AG04449 (cell line): ENCODE data around the gene SLIT3.

Source experiments
- CTCF ChIA-PET: fragments of 350-600 bp; formaldehyde crosslinking; extraction: SDS; loops from one replicate; lab custom pipeline; 2021; ENCODE audit warnings: antibody characterized with exemption; lab: Yijun Ruan, JAX
- POLR2A ChIA-PET: fragments of 400-600, 350-600 bp; formaldehyde crosslinking; extraction: SDS; loops from one replicate; lab custom pipeline; 2020; ENCODE audit warnings: antibody characterized with exemption, inconsistent platforms; lab: Yijun Ruan, JAX
- DNase-seq: peaks from one replicate; pipeline ENCODE4 v3.0.0-alpha.2; 2010; ENCODE audit warnings: low read depth, low spot score
- H3K4me3 ChIP-seq: 2 replicates; pipeline ENCODE4 v1.5.1; 2011; ENCODE audit warnings: low read depth, mild to moderate bottlenecking, control low read depth, low read length
- TF ChIP-seq, protein P1 (sequence below): IDR thresholded peaks from one replicate; pipeline ENCODE4 v1.5.1; 2011; ENCODE audit warnings: mild to moderate bottlenecking, moderate library complexity, low read length, control low read depth, inconsistent platforms; ENCODE audit not compliant: insufficient read depth; ENCODE audit errors: missing control alignments

The SLIT3 gene

DNA sequence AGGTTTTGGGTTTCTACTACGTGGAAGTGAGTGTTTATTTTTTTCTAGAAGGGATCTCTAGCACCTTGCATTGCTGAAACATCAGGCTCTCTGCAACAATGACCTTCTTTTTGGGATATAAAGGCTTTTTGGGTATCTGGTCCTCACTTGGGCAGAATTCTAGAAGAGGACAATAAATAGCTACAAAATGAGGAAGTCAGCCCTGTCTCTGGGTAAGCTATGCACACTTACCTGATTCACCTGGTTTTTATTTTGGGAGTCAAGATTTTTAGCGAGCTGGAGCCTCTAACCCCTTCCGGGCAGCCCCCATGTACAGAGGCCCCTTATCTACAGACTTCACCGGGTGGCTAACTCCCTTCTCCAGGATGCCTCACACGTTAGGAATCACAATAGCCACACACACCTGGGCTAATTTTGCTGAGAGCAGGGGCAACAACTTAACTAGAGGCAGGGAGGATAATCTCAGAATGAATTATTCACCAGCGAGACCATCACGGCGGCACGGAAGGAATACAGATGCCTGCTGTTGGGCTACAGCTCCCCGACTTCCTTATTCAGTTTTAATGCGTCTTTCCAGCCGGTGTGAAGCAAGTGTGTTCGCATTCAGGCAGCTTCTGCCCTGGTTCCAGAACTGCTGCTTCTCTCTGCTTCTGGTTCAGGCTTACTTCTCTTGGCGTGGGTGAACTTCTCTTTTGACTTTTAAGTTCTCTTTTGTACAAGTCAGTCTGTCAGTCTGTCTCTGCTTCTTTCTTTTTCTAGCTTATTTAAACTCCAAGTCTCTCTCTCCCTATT, 380.7 kb downstream of the SLIT3 start:
- ChIA-PET CTCF (interaction anchor here (1.2 to 1.9 kb wide), 3 partner anchors 10 to 214 kb away, joined by 4 to 6 read pairs (median 4); no protein-coding TSS in a partner anchor), POLR2A (no interaction called here)
- TF ChIP-seq, protein P1, sequence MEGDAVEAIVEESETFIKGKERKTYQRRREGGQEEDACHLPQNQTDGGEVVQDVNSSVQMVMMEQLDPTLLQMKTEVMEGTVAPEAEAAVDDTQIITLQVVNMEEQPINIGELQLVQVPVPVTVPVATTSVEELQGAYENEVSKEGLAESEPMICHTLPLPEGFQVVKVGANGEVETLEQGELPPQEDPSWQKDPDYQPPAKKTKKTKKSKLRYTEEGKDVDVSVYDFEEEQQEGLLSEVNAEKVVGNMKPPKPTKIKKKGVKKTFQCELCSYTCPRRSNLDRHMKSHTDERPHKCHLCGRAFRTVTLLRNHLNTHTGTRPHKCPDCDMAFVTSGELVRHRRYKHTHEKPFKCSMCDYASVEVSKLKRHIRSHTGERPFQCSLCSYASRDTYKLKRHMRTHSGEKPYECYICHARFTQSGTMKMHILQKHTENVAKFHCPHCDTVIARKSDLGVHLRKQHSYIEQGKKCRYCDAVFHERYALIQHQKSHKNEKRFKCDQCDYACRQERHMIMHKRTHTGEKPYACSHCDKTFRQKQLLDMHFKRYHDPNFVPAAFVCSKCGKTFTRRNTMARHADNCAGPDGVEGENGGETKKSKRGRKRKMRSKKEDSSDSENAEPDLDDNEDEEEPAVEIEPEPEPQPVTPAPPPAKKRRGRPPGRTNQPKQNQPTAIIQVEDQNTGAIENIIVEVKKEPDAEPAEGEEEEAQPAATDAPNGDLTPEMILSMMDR = no peak
- no peak overlapping the region for H3K4me3 ChIP-seq
- no peak for DNase-seq

DNA sequence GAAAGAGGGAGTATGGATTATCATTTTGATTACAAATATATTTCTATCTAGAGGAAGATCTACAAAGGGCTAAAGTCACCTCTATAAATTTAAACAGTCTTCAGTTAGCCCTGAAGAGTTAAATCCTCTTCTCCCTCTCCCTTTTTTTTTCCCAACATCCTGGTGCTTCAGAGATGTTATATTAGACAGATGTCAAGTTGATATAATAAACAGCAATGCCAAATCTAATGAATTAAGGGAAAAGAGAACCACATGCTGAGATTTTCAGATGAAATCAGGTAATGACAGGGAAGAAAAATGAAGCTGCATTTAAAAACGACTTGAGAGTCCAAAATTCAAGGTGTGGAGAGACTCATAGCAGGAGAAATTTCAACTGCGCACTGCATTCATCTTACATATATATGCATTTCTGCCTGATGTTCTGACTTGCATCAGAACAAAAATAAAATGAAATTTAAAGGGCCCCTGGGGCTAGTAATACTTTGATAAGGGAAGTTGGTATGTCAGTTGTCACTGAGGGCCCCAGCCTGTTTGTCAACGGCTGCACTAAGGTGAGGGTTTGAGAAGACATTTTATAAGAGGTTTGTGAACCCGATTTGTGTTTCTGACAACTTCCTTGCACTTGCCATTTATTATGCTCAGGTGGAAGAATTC, 382.9 kb downstream of the SLIT3 start:
- no peak overlapping the region for H3K4me3 ChIP-seq
- POLR2A ChIA-PET = no interaction called here
- TF ChIP-seq, protein P1 = no peak
- no peak for DNase-seq
- CTCF ChIA-PET = interaction anchor here (1.0 kb wide), 1 partner anchor 12 kb away, joined by 3 read pairs; no protein-coding TSS in a partner anchor

DNA sequence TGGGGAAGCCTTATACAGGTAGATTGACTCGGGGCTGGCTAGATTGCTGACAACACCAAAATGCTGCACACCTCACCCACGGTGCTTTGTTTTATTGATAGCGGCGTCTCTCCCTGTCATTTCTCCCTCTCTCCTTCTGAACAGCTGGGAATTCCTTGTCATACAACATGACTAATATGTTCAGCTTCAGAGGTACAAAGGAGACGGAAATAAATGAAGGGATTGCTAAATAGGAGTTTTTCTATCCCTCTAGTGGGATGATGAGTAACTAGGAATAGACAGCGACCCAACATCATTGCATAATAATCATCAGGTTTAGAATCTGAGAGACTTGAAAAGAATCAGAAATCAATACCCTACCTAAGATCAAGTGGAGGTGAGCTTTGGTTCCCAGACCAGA, 384.1 kb downstream of the SLIT3 start:
- TF ChIP-seq, protein P1 = no peak
- CTCF ChIA-PET = interaction anchor here (0.8 to 1.2 kb wide), 2 partner anchors 12 to 71 kb away, joined by 3 read pairs; no protein-coding TSS in a partner anchor
- no peak overlapping the region for H3K4me3 ChIP-seq
- POLR2A ChIA-PET = no interaction called here
- DNase-seq = no peak

DNA sequence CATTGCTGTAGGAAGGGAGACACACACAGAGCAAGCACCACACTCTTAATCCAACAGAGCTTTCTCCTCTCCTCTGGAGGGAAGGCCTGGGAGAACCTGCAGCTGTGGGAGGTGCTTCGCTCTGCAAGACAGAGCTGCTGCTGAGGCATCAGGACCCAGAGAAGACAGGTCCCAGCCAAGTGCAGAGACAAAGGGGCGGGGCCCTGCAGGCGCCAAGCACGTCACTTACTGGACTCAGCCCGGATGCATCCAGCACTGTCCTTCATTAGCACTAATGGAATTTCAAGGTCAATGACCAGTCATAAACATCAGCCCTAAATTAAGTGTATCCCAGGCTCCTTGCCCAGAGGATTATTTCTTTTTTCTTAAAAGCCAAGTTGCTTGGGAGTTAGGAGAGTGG, 384.7 kb downstream of the SLIT3 start:
- no peak overlapping the region for H3K4me3 ChIP-seq
- CTCF ChIA-PET = interaction anchor here (0.8 to 1.2 kb wide), 3 partner anchors 13 to 236 kb away, joined by 3 read pairs; no protein-coding TSS in a partner anchor
- POLR2A ChIA-PET = no interaction called here
- TF ChIP-seq, protein P1 = no peak
- no peak for DNase-seq

DNA sequence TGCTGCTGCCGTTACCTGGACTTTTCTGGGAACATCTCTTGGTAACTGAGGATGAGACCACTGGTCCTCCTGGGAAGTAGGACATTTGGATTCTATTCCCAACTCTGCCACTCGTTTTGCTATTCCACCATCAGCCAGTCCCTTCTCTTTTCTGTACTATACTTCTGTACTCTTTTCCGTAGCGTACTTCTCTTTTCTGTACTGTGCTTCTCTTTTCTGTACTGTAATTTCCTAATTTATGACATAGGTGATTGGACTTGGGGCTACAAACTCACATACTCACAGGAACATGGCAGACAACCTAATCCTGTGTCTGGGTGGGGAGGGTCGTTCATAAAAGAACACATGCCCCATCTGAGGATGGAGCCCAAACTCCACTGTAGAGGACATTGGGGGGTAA, 386.4 kb downstream of the SLIT3 start:
- ChIA-PET CTCF (no interaction called here), POLR2A (no interaction called here)
- TF ChIP-seq, protein P1 = no peak
- no peak overlapping the region for H3K4me3 ChIP-seq
- DNase-seq = no peak

DNA sequence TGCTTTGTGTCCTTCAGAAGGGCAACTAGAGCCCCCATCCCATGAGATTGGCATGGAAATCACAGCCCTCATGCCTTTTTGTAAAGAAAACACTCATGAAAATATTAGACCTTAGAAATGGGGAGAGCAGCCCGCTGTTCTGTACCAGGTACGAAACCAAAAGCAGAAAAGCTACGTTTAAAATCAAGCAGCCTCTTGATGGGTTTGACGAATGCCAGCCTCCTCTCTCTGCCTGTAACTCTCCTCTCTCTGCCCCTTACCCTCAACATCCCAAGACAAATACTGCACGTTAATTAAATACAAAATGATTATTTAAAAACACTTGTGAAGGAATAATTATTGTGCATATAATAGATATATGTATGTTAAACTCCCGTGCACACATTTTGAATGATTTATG, 390.1 kb downstream of the SLIT3 start:
- no peak overlapping the region for H3K4me3 ChIP-seq
- ChIA-PET CTCF (interaction anchor here (1.0 to 2.1 kb wide), 3 partner anchors 12 to 638 kb away, joined by 3 to 6 read pairs (median 3); no protein-coding TSS in a partner anchor), POLR2A (no interaction called here)
- no peak for DNase-seq
- TF ChIP-seq, protein P1 = no peak
